HG03460 (cell line): Measurements from ENCODE around the gene ZC3H12D.
A peak's percentile ranks its signal among the peaks of the same experiment; 100 is the strongest.
"Not testable (repeated sequence)": the region's sequence is repeated elsewhere in the genome, so short reads cannot be mapped to it uniquely, and the experiment has no call there.

Experiments used
- ATAC-seq: cut with Tn5 transposase; IDR thresholded peaks from one replicate; pipeline ENCODE4 v1.9.1; 2021; ENCODE audit not compliant: unreplicated experiment

Gene ZC3H12D

DNA sequence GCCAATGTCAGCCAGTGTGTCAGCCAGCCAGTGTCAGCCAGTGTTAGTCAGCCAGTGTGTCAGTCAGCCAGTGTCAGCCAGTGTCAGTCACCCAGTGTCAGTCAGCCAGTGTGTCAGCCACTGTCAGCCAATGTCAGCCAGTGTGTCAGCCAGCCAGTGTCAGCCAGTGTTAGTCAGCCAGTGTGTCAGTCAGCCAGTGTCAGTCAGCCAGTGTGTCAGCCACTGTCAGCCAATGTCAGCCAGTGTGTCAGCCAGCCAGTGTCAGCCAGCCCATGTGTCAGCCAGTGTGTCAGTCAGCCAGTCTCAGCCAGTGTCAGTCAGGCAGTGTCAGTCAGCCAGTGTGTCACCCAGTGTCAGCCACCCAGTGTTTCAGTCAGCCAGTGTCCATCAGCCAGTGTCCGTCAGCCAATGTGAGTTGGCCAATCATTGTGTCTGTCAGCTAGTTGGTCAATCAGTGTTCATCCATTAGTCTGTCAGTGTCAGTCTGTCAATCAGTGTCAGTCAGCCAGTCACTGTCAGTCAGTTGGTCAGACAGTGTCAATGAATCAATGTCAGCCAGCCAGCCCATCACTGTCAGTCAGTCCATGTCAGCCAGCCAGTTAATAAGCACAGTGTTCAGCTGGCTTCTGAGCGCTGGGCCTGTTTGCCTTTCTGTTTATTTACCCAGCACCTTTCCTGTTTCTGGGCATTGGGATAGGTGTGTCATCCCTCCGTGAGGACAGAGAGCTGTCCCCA, 40.3 kb downstream of the ZC3H12D start:
- ATAC-seq: not testable (repeated sequence)

DNA sequence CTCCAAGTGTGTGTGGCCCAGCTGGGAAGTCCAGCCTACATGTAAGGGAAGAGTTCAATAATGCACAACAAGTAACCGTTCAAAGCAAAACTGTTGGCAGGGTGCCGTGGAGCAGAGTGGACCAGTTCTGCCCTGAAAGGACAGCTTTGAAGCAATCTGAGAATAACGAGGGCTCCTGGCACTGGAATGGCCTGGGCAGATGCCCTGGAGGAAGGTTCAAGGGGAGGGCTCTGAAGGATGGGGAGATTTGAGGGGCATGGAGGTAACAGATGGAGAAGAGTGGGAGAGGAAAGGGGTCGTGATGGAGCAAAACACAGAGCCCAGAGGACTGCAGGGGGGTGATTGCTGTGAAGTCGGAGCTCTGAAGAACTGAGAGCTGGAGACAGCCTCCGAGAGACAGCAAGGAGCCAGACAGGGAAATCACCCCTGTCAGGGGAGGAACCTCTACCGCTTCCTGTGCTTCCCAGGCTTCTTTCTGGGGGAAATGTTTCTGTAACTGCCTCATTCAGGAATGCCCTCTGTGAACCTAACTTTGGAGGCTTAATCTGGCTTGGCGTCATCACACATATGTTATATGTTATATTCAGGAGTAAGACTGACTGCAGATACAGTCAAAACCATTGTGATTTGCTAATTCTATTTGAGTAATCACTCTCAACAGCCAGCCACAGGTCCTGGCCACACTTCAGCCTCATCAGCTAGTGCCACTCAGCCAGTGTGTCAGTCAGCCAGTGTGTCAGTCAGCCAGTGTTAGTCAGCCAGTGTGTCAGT, 41.2 kb downstream of the ZC3H12D start:
- ATAC-seq: no peak

- ATAC-seq: no peak
These were observed 43.1 kb downstream of the ZC3H12D start for GRCh38 chr6:149441740-149442139.

DNA sequence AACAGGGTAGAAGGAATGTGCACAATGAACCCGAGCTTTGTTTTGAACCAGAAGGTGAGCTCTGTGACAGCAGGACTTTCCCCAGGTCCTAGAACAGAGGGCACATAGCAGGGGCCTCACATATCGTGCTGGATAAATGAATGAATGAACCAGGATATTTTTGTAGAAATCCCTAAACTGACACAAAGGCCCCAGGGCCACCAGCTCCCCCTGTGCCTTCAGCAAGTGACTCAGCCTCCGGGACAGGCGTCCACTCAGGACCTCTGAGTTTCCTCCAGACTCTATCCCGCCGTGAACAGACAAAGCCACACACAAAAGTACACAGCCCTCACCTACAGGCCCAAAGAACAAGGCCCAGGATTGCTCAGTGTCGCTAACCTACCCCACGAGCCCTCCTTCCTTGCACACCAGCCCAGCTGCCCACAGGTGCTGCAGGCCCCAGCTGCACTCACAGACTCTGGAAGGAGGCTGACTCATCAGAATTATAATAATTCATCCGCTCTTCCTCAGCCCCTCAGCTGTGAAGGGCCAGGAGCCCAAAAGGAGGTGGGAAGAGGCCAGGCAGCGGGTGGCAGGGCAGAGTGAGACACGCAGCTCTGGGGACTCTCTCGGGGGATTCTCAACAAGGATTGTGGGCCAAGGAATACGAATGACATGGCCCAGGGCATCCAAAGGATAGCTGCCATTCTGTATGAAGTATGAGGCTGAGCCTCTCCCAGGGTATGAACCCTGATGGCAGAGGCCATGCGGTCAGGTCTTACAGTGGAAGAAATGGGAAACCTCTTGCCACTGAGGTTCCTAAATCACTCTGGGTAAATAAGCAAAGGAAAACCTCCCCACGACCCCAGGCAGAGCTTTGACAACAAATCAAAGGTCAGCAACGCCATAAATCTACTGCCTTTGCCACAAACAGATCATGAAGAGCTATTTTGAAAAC, 43.8 kb downstream of the ZC3H12D start:
- ATAC-seq: no peak

- no peak for ATAC-seq
These were observed 45.2 kb downstream of the ZC3H12D start for GRCh38 chr6:149439626-149440025.

DNA sequence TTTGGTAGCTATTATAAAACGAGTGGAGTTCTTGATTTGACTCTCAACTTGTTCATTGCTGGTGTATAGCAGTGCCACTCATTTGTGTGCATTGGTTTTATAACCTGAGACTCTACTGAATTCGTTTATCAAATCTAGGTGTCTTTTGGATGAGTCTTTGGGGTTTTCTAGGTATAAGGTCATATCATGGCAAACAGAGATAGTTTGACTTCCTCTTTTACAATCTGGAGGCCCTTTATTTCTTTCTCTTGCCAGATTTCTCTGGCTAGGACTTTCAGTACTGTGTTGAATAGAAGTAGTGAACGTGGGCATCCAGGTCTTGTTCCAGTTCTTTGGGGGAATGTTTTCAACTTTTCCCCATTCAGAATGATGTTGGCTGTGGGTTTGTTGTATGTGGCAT, 46.0 kb downstream of the ZC3H12D start:
- ATAC-seq: peak; percentile 61

DNA sequence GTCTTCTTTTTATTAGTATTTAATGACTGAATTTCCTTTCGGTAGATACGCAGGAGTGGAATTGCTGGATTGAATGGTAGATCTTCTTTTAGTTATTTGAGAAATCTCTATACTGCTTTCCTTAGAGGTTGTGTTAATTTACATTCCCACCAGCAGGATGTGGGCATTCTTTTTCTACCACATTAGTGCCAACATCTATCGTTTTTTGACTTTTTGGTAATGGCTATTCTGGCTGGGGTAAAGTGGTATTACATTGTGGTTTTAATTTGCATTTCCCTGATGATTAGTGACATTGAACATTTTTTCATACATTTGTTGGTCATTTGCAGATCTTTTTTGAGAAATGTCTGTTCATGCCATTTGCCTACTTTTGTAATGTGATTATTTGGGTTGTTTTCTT, 47.6 kb downstream of the ZC3H12D start:
- no peak for ATAC-seq

GRCh38 chr6:149436647-149437046, 48.2 kb downstream of the ZC3H12D start:
- no peak for ATAC-seq

DNA sequence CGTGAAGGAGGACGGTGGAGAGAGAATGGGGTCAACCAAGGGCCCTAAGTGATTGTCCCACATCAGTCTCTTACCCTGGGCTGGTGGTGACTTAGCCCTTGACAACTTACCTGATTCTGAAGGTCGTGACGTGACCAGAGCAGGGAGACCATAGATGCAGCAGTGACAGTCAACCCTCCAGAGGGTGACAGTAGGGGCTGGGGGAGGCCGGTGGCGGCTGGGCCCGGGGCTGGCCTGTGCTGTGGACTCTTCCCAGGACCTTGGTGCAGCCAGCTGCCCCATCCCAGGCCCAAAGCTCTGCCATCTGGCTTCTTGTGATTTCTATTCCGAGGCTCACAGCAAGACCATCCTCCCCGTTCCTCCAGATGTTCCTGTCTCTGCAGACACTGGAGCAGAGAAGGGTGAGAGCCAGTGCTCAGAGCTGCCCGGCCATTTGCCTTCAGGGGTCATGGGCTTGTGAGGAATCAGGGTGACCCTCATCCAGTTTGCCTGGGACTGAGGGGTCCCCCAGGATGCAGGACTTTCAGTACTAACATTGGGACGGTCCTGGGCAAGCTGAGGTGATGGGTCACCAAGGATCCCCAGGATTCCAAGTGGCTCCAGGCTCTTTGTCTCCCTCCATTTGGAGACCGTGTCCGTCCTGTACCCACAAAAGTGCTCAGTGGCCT, 48.8 kb downstream of the ZC3H12D start:
- no peak for ATAC-seq

GRCh38 chr6:149433881-149434280, 50.9 kb downstream of the ZC3H12D start:
- ATAC-seq: no peak

DNA sequence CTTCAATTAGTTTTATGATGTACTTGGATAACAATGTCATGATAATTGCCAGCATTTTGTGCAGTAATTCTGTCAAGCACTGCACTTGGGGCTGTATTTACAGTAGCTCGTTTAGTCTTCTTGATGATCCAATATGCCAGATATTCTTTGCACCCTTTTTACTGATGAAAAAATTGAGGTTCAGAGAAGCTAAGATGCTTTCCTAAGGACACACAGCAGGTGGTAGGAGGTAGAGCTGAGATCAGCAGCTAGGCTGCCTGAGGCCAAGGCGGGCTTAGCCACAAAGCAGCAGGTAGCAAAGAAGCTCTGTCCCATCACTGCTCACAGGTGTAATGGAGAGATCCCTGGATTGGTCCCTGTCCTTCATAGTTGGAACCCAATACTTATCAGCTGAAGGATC, 51.4 kb downstream of the ZC3H12D start:
- no peak for ATAC-seq

GRCh38 chr6:149431905-149432775, 52.7 kb downstream of the ZC3H12D start:
- peak; percentile 91 for ATAC-seq

DNA sequence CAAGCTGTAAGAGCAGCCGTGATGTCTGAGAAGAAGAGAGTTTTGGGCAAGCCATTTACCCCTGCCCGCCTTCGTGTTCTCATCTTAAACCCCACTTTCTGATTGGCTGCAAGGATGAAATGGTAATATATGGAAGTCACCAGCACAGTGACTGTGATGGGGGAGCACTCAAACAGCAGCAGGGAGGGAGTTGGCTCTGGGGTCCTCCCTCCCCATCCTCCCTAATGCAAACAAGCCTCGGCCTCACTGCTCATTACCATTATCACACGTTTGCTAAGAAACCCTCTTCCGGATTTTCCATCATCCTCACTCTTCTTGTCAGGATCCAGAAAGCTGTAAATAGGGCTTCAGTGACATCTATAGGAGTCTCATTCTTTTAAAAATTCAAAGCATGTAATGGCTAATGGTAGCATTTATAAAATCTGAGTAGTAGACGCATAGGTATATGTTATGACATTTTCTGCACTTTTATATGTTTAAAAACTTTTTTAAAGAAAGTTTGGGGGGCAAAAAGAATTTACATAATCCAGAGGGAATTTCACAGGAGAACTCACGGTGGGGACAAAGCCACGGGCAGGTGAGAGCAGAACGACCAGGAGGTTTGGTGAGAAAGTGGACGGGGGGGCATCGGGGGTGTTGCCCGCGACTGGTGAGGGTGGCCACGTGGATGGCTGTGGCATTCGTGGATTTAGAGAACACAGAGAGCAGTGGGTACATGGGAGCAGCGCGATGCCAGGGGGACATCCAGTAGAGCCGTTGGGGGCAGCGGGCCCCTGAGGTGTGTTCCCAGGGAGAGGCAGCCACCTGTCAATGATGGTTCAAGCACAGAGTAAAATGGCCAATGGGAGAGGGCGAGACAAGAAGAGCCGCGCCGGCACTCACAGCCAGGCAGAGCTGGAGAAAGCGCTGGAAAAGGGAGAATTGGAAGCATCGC, 55.1 kb downstream of the ZC3H12D start:
- no peak for ATAC-seq

DNA sequence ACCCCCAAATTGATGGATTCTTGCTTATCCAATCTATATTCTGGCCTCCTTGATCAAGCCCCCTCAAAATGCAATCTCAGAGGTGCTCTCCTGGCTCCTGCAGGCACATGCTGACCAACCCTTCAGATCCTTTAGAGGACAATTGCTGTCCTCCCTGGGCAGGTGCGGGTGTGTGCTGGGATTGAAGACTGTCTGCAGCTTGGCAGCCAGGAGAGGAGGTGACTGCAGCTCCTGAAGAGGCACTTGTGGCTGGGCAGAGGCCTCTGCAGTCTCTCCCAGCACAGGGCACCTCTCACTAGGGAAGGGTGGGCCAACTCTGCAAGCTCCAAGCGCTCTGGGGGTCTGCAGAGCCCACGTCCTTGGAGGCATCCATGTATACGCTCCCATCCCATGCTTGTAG, 56.2 kb downstream of the ZC3H12D start:
- no peak for ATAC-seq

DNA sequence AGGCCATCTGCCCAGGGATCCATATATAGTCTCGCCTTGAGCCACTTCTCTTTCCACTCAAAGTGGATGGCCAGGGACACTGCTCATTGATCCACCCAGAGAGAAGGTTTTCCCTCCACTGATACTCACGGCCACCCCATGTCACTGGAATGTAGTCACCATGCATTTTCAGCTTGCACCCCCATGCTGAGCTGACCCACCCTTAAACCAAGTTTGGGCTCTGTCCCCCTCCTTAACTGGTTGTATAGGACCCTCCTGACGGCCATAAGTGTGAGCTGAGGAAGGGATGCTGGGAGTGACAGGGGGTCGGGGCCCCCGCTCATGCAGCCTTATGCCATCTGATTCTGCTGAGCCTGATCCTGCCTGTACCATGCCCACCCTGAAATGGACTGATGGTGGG, 59.1 kb downstream of the ZC3H12D start:
- ATAC-seq: no peak

DNA sequence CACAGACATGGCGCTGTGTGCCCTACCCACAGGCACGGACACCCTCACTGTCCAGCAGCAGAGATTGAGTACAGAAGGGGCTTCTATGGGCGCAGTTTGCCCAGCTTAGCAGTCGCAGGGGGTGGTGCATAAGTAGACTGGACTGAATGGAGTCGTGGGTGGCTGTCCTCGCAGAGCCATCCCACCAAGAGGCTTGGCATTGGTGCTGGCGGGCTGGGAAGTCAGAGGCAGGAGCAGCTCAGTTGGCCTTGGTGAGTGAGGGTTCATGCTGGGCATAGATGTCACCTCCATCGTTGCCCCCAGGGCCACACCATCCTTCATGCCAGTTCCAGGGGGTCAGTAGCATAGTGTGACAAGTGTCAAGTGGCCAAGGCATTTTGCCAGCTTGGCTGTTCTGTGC, 59.6 kb downstream of the ZC3H12D start:
- no peak for ATAC-seq

DNA sequence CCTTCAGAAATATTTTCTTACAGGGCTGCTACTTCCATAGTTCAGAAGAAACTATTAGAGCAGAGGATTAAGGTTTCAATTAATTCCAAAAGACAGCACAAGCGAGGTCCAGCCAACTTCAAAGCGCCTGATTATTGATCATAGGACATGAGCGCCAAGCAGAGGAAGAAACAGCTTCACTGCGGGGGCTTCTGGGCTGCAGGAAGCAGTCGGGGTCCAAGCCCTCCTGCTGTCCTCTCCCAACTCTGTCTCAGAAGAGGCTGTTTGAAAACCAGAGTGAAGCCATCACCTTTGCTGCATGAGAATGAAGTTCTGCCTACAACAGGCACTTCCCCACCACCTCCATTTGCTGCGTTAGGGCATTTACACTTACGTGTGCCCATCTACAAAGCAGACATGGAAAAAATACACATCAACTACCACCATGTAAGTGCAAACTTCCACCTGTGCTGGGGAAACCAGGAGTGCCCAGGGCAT, 60.8 kb downstream of the ZC3H12D start:
- ATAC-seq: no peak

GRCh38 chr6:149422581-149422980, 62.2 kb downstream of the ZC3H12D start:
- ATAC-seq: no peak

DNA sequence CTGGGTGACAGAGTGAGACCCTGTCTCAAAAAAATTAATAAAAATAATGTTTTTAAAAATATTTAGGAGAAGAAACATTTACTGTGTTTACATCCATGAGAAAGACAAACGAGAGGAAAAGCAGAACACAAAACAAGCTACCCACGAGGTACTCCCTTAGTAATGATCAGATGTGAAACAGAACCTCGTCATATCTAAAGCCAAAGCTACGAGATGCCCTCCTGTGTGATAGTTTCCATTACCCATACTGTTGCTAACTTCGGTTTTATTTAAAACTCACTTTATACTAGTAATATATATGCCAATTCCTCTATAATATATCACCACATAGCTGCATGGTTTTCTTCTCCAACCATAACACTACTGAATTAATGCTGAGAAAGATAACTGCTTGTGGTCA, 63.7 kb downstream of the ZC3H12D start:
- ATAC-seq: no peak
